SK-N-MC (cell line): ENCODE data around the gene FHOD3.

Experiments
- EZH2 ChIP-seq: fragments of 200-600 bp; sonication (generic); IDR thresholded peaks from one replicate; pipeline ENCODE4 v1.6.1; 2017; ENCODE audit warnings: antibody characterized with exemption
- FOXP2 ChIP-seq: optimal IDR thresholded peaks from 2 replicates; pipeline ENCODE3; 2011; ENCODE audit warnings: mild to moderate bottlenecking, moderate library complexity; ENCODE audit not compliant: insufficient read depth; ENCODE audit errors: extremely low read length, control extremely low read depth
- POLR2AphosphoS5 ChIP-seq: IDR thresholded peaks from 2 replicates; pipeline ENCODE4 v1.6.1; 2012; ENCODE audit warnings: mild to moderate bottlenecking, low read depth, low read length, borderline replicate concordance

- TF ChIP-seq FOXP2 (no peak), EZH2 (no peak), POLR2AphosphoS5 (no peak)
Measured at GRCh38 chr18:36380173-36380827, 82.8 kb downstream of the FHOD3 start.
